ENCODE measurements around the gene GSTA3. TPM values are rescaled to one million over a fixed set of nuclear protein-coding genes. Genes with fewer than 3 reads are reported as not detected.

GSTA3 gene
- total RNA-seq, 6 experiments from 2014 or later, result not detected

- Mint-ChIP-seq H3K36me3 (ENCODE audit: low read depth) (no peaks in the 10 kb centered on the region), H3K27me3 (ENCODE audit: insufficient read depth) (peaks cover 2% of the 10 kb centered on the region; the same call in 1 of the 2 replicates), H3K4me3 (no peak overlapping the region), H3K9me3 (no peaks in the 10 kb centered on the region), H3K27ac (no peak overlapping the region), H3K4me1 (ENCODE audit: low read depth) (peaks cover 18% of the 10 kb centered on the region)
- TF ChIP-seq, protein P1, sequence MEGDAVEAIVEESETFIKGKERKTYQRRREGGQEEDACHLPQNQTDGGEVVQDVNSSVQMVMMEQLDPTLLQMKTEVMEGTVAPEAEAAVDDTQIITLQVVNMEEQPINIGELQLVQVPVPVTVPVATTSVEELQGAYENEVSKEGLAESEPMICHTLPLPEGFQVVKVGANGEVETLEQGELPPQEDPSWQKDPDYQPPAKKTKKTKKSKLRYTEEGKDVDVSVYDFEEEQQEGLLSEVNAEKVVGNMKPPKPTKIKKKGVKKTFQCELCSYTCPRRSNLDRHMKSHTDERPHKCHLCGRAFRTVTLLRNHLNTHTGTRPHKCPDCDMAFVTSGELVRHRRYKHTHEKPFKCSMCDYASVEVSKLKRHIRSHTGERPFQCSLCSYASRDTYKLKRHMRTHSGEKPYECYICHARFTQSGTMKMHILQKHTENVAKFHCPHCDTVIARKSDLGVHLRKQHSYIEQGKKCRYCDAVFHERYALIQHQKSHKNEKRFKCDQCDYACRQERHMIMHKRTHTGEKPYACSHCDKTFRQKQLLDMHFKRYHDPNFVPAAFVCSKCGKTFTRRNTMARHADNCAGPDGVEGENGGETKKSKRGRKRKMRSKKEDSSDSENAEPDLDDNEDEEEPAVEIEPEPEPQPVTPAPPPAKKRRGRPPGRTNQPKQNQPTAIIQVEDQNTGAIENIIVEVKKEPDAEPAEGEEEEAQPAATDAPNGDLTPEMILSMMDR (IDR thresholded peaks at IDR 0.05), result no peak
- no peak for DNase-seq
Measured at GRCh38 chr6:52887910-52888524, 21.5 kb downstream of the GSTA3 start.

DNA sequence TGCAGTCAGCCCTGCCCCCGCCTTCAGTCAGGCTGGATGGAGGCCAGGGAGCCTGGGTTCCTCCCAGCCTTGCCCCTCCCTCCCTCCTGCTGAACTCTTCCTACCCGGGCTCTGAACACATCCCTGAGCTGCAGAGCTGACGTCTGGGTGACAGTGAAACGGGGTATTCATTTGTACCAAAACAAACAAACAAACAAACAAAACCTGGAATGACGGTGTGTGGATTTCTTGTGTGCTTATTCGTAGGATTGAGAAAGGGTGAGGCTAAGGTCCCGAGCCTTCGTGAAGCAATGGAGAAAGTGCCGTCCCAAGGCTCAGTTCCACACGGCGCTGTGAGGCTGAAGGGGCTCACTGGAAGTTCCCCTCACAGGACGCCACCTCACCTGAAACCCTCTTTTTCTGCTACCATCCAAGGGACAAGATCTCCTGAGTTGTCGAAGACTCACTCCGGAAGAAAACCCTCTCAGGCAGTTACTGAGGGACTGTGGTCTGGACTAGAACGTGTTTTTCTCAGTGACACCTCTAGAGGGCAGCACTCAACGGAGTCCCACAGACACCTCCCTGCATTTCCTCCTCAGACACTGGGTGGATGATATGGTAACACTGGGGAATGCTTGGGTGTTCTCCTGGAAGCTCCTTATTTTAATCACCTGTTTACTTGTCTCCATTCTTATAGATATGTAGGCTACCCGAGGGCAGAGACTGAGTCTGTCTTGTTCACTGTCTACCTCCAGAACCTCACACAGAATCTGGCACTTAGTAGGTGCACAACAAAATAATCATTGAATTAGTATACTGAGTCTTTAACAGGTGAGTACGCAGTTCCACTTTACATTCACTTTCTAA is 27.3 kb downstream of the GSTA3 start:
- H3K4me3 Mint-ChIP-seq, result peak overlapping the region; percentile 88
- peak overlapping the region; percentile 77 for H3K27ac Mint-ChIP-seq
- 0 out of 2 replicates have a peak, but pooled peaks cover 7% of the 10 kb centered on the region for H3K36me3 Mint-ChIP-seq (ENCODE audit: low read depth)
- H3K9me3 Mint-ChIP-seq, result no peaks in the 10 kb centered on the region
- TF ChIP-seq, protein P1 (IDR thresholded peaks at IDR 0.05), result peak; percentile 93
- H3K27me3 Mint-ChIP-seq (ENCODE audit: insufficient read depth), result peaks cover 6% of the 10 kb centered on the region
- DNase-seq, result peak; percentile 74
- H3K4me1 Mint-ChIP-seq (ENCODE audit: low read depth), result peaks cover 47% of the 10 kb centered on the region

GRCh38 chr6:52881662-52881995 is 27.9 kb downstream of the GSTA3 start:
- TF ChIP-seq, protein P1 (IDR thresholded peaks at IDR 0.05), result no peak
- no peak overlapping the region; the same call in 1 of the 2 replicates for H3K27ac Mint-ChIP-seq

GRCh38 chr6:52877786-52878185 is 31.7 kb downstream of the GSTA3 start:
- Mint-ChIP-seq H3K4me1 (ENCODE audit: low read depth) (peaks cover 61% of the 10 kb centered on the region), H3K36me3 (ENCODE audit: low read depth) (peaks cover 15% of the 10 kb centered on the region; the same call in 1 of the 2 replicates), H3K4me3 (peak overlapping the region; percentile 20; the same call in 1 of the 2 replicates), H3K27me3 (ENCODE audit: insufficient read depth) (peaks cover 15% of the 10 kb centered on the region), H3K9me3 (no peaks in the 10 kb centered on the region), H3K27ac (peak overlapping the region; percentile 52; the same call in 1 of the 2 replicates)
- TF ChIP-seq, protein P1 (IDR thresholded peaks at IDR 0.05), result no peak
- DNase-seq, result no peak

More at GRCh38 chr6:52881662-52881995, 27.9 kb downstream of the GSTA3 start:
- Mint-ChIP-seq H3K4me1 (ENCODE audit: low read depth) (peaks cover 52% of the 10 kb centered on the region), H3K9me3 (no peaks in the 10 kb centered on the region), H3K36me3 (ENCODE audit: low read depth) (0 out of 2 replicates have a peak, but pooled peaks cover 7% of the 10 kb centered on the region), H3K27me3 (ENCODE audit: insufficient read depth) (peaks cover 6% of the 10 kb centered on the region), H3K4me3 (peak overlapping the region; percentile 88)
- no peak for DNase-seq

DNA sequence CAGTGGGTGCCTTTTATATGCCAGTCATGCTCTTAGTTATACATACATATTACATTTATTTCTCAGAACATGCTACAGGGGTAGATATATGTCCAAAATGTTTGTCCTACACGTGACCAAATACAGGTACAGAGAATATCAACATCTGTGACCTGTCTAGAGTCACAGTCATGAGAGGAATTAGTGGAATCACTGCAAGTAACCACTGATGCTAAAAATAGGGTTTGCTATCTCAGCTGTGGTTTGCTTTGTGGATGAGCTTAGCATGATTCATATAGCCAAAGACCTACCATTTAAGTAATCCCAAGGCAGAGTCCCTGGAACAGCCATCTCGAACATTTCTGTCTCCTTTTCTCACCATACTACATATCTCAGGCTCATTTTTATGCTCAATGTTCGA is 32.3 kb downstream of the GSTA3 start:
- no peak overlapping the region for H3K27ac Mint-ChIP-seq
- no peaks in the 10 kb centered on the region for H3K9me3 Mint-ChIP-seq
- H3K4me3 Mint-ChIP-seq, result no peak overlapping the region
- TF ChIP-seq, protein P1 (IDR thresholded peaks at IDR 0.05), result no peak
- peaks cover 59% of the 10 kb centered on the region for H3K4me1 Mint-ChIP-seq (ENCODE audit: low read depth)
- DNase-seq, result peak; percentile 92
- peaks cover 15% of the 10 kb centered on the region; the same call in 1 of the 2 replicates for H3K36me3 Mint-ChIP-seq (ENCODE audit: low read depth)
- peaks cover 18% of the 10 kb centered on the region for H3K27me3 Mint-ChIP-seq (ENCODE audit: insufficient read depth)
